Sigmoid colon (tissue), 7 donors: ENCODE results near the gene RPP14. TPM values are rescaled to one million over a fixed set of nuclear protein-coding genes. Genes with fewer than 3 reads are reported as not detected.

Experiments
- DNase-seq: peaks from one replicate; pipeline ENCODE4 v3.0.0-alpha.2; 2019
- H3K27ac ChIP-seq, 4 donors: fragments of 200-600 bp; sonication (generic); one replicate each; pipeline ENCODE4 v1.5.1; 2016 to 2019; ENCODE audit warnings: mild to moderate bottlenecking in 1 of 4
- H3K27me3 ChIP-seq, 3 donors: fragments of 200-600 bp; sonication (generic); one replicate each; pipeline ENCODE4 v1.5.1; 2019; ENCODE audit warnings: mild to moderate bottlenecking in 1 of 3
- H3K36me3 ChIP-seq, 4 donors: fragments of 200-600 bp; sonication (generic); one replicate each; pipeline ENCODE4 v1.5.1; 2016 to 2019
- H3K4me1 ChIP-seq, 4 donors: fragments of 200-600 bp; sonication (generic); one replicate each; pipeline ENCODE4 v1.5.1; 2017 to 2019
- H3K4me3 ChIP-seq, 4 donors: fragments of 200-600 bp; sonication (generic); one replicate each; pipeline ENCODE4 v1.5.1; 2017 to 2019; ENCODE audit warnings: mild to moderate bottlenecking in 2 of 4, moderate library complexity in 1 of 4
- H3K9me3 ChIP-seq, 4 donors: fragments of 200-600 bp in 3 of 4; sonication (generic) in 3 of 4; one replicate each; pipeline versions ENCODE4 v1.5.1 to v1.6.1; 2013 to 2019
- CTCF ChIP-seq, 4 experiments: fragments of 450-650 bp in 3 of 4; fragments of 200-600 bp in 1 of 4; IDR thresholded peaks; one replicate each; pipeline ENCODE4 v1.5.1; 2016 to 2019; ENCODE audit warnings: antibody characterized with exemption in 4 of 4, mild to moderate bottlenecking in 3 of 4, moderate library complexity in 2 of 4
- EP300 ChIP-seq, 4 donors: sonication (generic); formaldehyde crosslinking; IDR thresholded peaks; one replicate each; pipeline ENCODE4 v1.6.1; 2017; ENCODE audit warnings: antibody characterized with exemption in 4 of 4
- POLR2A ChIP-seq, 2 donors: fragments of 450-650 bp; IDR thresholded peaks; one replicate each; pipeline ENCODE4 v1.6.1; 2016; ENCODE audit warnings: antibody characterized with exemption in 2 of 2, mild to moderate bottlenecking in 2 of 2, moderate library complexity in 2 of 2
- POLR2AphosphoS5 ChIP-seq, 4 donors: sonication (generic); formaldehyde crosslinking; IDR thresholded peaks; one replicate each; pipeline ENCODE4 v1.6.1; 2017; ENCODE audit warnings: antibody characterized with exemption in 4 of 4
- WGBS, 2 donors: extraction: QIAGEN DNeasy Blood & Tissue Kit; methylation state at CpG; one replicate each; pipeline ENCODE4 v1.1.7; 2013; 5-methylcytosine and 5-hydroxymethylcytosine counted together
- intact Hi-C: fragments of 100-400 bp; cut with DNase I; formaldehyde crosslinking; loops from one replicate; pipeline ENCODE4 v1.15.1; 2023
- polyA plus RNA-seq, 3 donors: library from polyadenylated mRNA; stranded (reverse); fragments of 200-250 nt; gene quantifications; one replicate each; pipeline ENCODE4 v1.2.3, GENCODE V29; 2013
- total RNA-seq, 4 donors: library from RNA; depleted of rRNA; stranded (reverse); fragments of >200 nt; gene quantifications; one replicate each; pipeline ENCODE4 v1.1.0, GENCODE V29; 2016
- donor health status: healthy with polysubstance abuse.
- donor health status: Bipolar disorder and iron deficiency.
- donor health status: healthy.

Gene RPP14
- total and polyA plus RNA-seq, 7 donors, result 10.8 to 16.7 (median 14.5) TPM

GRCh38 chr3:58353722-58354553, 47.9 kb downstream of the RPP14 start:
- Histone ChIP-seq H3K36me3 (no peaks in the 10 kb centered on the region), H3K27ac (no peak overlapping the region), H3K9me3 (no peaks in the 10 kb centered on the region), H3K4me1 (peaks cover 0 to 61% (median 42%) of the 10 kb centered on the region in 4 donors), H3K27me3 (no peaks in the 10 kb centered on the region), H3K4me3 (no peak overlapping the region)
- WGBS, 2 donors, result 67 to 85% methylated on average over 8 of the region's 8 CpGs
- TF ChIP-seq EP300 (IDR thresholded peaks at IDR 0.05), result no peak
- no peak for TF ChIP-seq CTCF (IDR thresholded peaks at IDR 0.05)
- TF ChIP-seq POLR2A (IDR thresholded peaks at IDR 0.05), result no peak
- intact Hi-C loops, result no loop called here
- DNase-seq, result no peak

GRCh38 chr3:58355179-58355578, 49.1 kb downstream of the RPP14 start:
- TF ChIP-seq POLR2AphosphoS5 (IDR thresholded peaks at IDR 0.05) (no peak), CTCF (IDR thresholded peaks at IDR 0.05) (no peak), POLR2A (IDR thresholded peaks at IDR 0.05) (no peak), EP300 (IDR thresholded peaks at IDR 0.05) (no peak)
- DNase-seq, result no peak
- H3K4me1 ChIP-seq, result peaks cover 0 to 67% (median 47%) of the 10 kb centered on the region in 4 donors
- H3K9me3 ChIP-seq, result no peaks in the 10 kb centered on the region
- no peaks in the 10 kb centered on the region for H3K36me3 ChIP-seq
- H3K27ac ChIP-seq, result peak overlapping the region in 2 of 4 donors; percentile 65 to 75
- intact Hi-C loops, result no loop called here
- H3K4me3 ChIP-seq, result no peak overlapping the region
- 73 to 88% methylated on average over 8 of the region's 8 CpGs for WGBS, 2 donors
- no peaks in the 10 kb centered on the region for H3K27me3 ChIP-seq

GRCh38 chr3:58356054-58356453, 50.0 kb downstream of the RPP14 start:
- Histone ChIP-seq H3K9me3 (no peaks in the 10 kb centered on the region), H3K4me1 (peaks cover 0 to 67% (median 42%) of the 10 kb centered on the region in 4 donors), H3K27ac (peak overlapping the region; percentile 35 to 75 (median 70)), H3K27me3 (no peaks in the 10 kb centered on the region), H3K4me3 (no peak overlapping the region), H3K36me3 (no peaks in the 10 kb centered on the region)
- no peak for DNase-seq
- 34 to 39% methylated on average over 4 of the region's 4 CpGs for WGBS, 2 donors
- intact Hi-C loops, result no loop called here
- TF ChIP-seq POLR2A (IDR thresholded peaks at IDR 0.05) (no peak), POLR2AphosphoS5 (IDR thresholded peaks at IDR 0.05) (no peak), CTCF (IDR thresholded peaks at IDR 0.05) (no peak)

GRCh38 chr3:58357402-58357801, 51.4 kb downstream of the RPP14 start:
- intact Hi-C loops, result no loop called here
- Histone ChIP-seq H3K4me3 (no peak overlapping the region), H3K4me1 (peaks cover 0 to 72% (median 38%) of the 10 kb centered on the region in 4 donors), H3K36me3 (no peaks in the 10 kb centered on the region), H3K9me3 (no peaks in the 10 kb centered on the region), H3K27me3 (no peaks in the 10 kb centered on the region), H3K27ac (peak overlapping the region in 3 of 4 donors; percentile 65 to 75 (median 74))
- no peak for TF ChIP-seq POLR2AphosphoS5 (IDR thresholded peaks at IDR 0.05)
- no peak for TF ChIP-seq CTCF (IDR thresholded peaks at IDR 0.05)
- no peak for TF ChIP-seq EP300 (IDR thresholded peaks at IDR 0.05)
- TF ChIP-seq POLR2A (IDR thresholded peaks at IDR 0.05), result no peak
- 61 to 82% methylated on average over 3 of the region's 3 CpGs for WGBS, 2 donors
- no peak for DNase-seq
